HepG2 (cell line): ENCODE measurements around the gene FBXW12. TPM values are rescaled to one million over a fixed set of nuclear protein-coding genes. Genes with fewer than 3 reads are reported as not detected.

Experiments used
- FOSL1 ChIP-seq: sonication (generic); formaldehyde crosslinking; IDR thresholded peaks from 2 replicates; pipeline ENCODE4 v1.9.0; 2021; ENCODE audit warnings: missing genetic modification reagents, borderline replicate concordance
- FOSL2 ChIP-seq: sonication (generic); formaldehyde crosslinking; IDR thresholded peaks from 2 replicates; pipeline ENCODE4 v1.4.0; 2020; ENCODE audit warnings: missing genetic modification reagents
- GRHL1 ChIP-seq: sonication (generic); formaldehyde crosslinking; conservative IDR thresholded peaks from 2 replicates; pipeline ENCODE4 v1.8.0; 2022; ENCODE audit warnings: missing genetic modification reagents
- LCORL ChIP-seq, 2 experiments: fragments of 450-650 bp in 1 of 2; sonication (generic) in 1 of 2; formaldehyde crosslinking in 1 of 2; IDR thresholded peaks; 2 replicates each; pipeline versions ENCODE4 v1.5.0 to v1.6.1; 2017 to 2020; ENCODE audit warnings: antibody characterized with exemption in 1 of 2, missing genetic modification reagents in 1 of 2
- MED8 ChIP-seq: sonication (generic); formaldehyde crosslinking; IDR thresholded peaks from 2 replicates; pipeline ENCODE4 v1.8.1; 2023; ENCODE audit warnings: mild to moderate bottlenecking, missing genetic modification reagents; ENCODE audit not compliant: insufficient replicate concordance
- NCOR1 ChIP-seq: fragments of 200-600 bp; sonication (generic); IDR thresholded peaks from 2 replicates; pipeline ENCODE4 v1.7.0; 2017; ENCODE audit warnings: antibody characterized with exemption, low read length, borderline replicate concordance
- NPAS2 ChIP-seq: sonication (generic); formaldehyde crosslinking; IDR thresholded peaks from 2 replicates; pipeline ENCODE4 v1.8.0; 2022; ENCODE audit warnings: mild to moderate bottlenecking, missing genetic modification reagents, borderline replicate concordance
- RNF219 ChIP-seq: sonication (generic); formaldehyde crosslinking; IDR thresholded peaks from 2 replicates; pipeline ENCODE4 v1.5.0; 2020; ENCODE audit warnings: mild to moderate bottlenecking, missing genetic modification reagents
- SATB2 ChIP-seq: sonication (generic); formaldehyde crosslinking; IDR thresholded peaks from 2 replicates; pipeline ENCODE4 v1.5.0; 2020; ENCODE audit warnings: missing genetic modification reagents
- ZBTB43 ChIP-seq: sonication (generic); formaldehyde crosslinking; conservative IDR thresholded peaks from 2 replicates; pipeline ENCODE4 v1.4.0; 2020; ENCODE audit warnings: missing genetic modification reagents
- ZC3H4 ChIP-seq: sonication (generic); formaldehyde crosslinking; IDR thresholded peaks from 2 replicates; pipeline ENCODE4 v1.4.0; 2020; ENCODE audit warnings: missing genetic modification reagents, borderline replicate concordance
- ZFP37 ChIP-seq: sonication (generic); formaldehyde crosslinking; IDR thresholded peaks from 2 replicates; pipeline ENCODE4 v1.4.0; 2020; ENCODE audit warnings: missing genetic modification reagents, borderline replicate concordance
- ZFP82 ChIP-seq: sonication (generic); formaldehyde crosslinking; IDR thresholded peaks from 2 replicates; pipeline ENCODE4 v1.5.1; 2020; ENCODE audit warnings: mild to moderate bottlenecking, missing genetic modification reagents, borderline replicate concordance
- ZNF44 ChIP-seq: sonication (generic); formaldehyde crosslinking; IDR thresholded peaks from 2 replicates; pipeline ENCODE4 v1.5.1; 2020; ENCODE audit warnings: mild to moderate bottlenecking, missing genetic modification reagents
- ZNF549 ChIP-seq: sonication (generic); formaldehyde crosslinking; IDR thresholded peaks from 2 replicates; pipeline ENCODE4 v1.5.0; 2020; ENCODE audit warnings: missing genetic modification reagents
- ZNF749 ChIP-seq: sonication (generic); formaldehyde crosslinking; IDR thresholded peaks from 2 replicates; pipeline ENCODE4 v1.8.0; 2022; ENCODE audit warnings: mild to moderate bottlenecking, missing genetic modification reagents, moderate library complexity, borderline replicate concordance
- polyA plus RNA-seq, 8 experiments: library from polyadenylated mRNA; depleted of rRNA in 3 of 8; stranded (reverse) in 7 of 8; unstranded in 1 of 8; fragments of >200 nt; fragmentation: Illumina TruSeq in 4 of 8; extraction: Trizol in 4 of 8; gene quantifications; 2 replicates each; pipeline versions ENCODE4 v1.2.1 to v1.2.3, GENCODE V29; 2011 to 2016; ENCODE audit warnings: low read depth in 4 of 8, missing spikeins in 1 of 8, mixed read lengths in 1 of 8; ENCODE audit not compliant: insufficient read depth in 1 of 8
- total RNA-seq, 5 experiments: library from RNA; depleted of rRNA; stranded (reverse); fragments of >200 nt; fragmentation: Illumina TruSeq; extraction: Trizol; gene quantifications; 2 replicates each; pipeline ENCODE4 v1.2.3, GENCODE V29; 2016; ENCODE audit warnings: low read depth in 1 of 5
- TF ChIP-seq, protein P1 (sequence below), 2 experiments: sonication (generic) in 1 of 2; formaldehyde crosslinking in 1 of 2; IDR thresholded peaks; 2 replicates each; pipeline versions ENCODE4 v1.4.0 to v1.6.1; 2016 to 2020; ENCODE audit warnings: borderline replicate concordance in 1 of 2, low read depth in 1 of 2, mild to moderate bottlenecking in 1 of 2, missing genetic modification reagents in 1 of 2
- TF ChIP-seq, protein P2 (sequence below): sonication (generic); formaldehyde crosslinking; IDR thresholded peaks from 2 replicates; pipeline ENCODE4 v1.4.0; 2020; ENCODE audit warnings: mild to moderate bottlenecking, missing genetic modification reagents

Gene FBXW12
- total and polyA plus RNA-seq, 2 of the 13 experiments (the other 11 are each of a cell fraction or from before 2014, with no cell fraction given), result not detected

- TF ChIP-seq GRHL1 (CRISPR knock-in tag) (no peak), SATB2 (no peak), FOSL1 (no peak), LCORL (IDR thresholded peaks at IDR 0.05) (no peak), LCORL (CRISPR knock-in tag; IDR thresholded peaks at IDR 0.05) (peak; percentile 60; the same call in 1 of the 2 replicates), FOSL2 (CRISPR knock-in tag) (no peak), ZBTB43 (CRISPR knock-in tag) (no peak), ZNF749 (CRISPR knock-in tag) (no peak), NPAS2 (CRISPR knock-in tag) (no peak), NCOR1 (no peak), ZC3H4 (no peak), ZFP82 (CRISPR knock-in tag) (no peak), ZFP37 (CRISPR knock-in tag) (no peak), MED8 (CRISPR knock-in tag) (no peak), ZNF549 (CRISPR knock-in tag) (no peak), ZNF44 (no peak), RNF219 (CRISPR knock-in tag) (no peak)
- TF ChIP-seq, protein P1, sequence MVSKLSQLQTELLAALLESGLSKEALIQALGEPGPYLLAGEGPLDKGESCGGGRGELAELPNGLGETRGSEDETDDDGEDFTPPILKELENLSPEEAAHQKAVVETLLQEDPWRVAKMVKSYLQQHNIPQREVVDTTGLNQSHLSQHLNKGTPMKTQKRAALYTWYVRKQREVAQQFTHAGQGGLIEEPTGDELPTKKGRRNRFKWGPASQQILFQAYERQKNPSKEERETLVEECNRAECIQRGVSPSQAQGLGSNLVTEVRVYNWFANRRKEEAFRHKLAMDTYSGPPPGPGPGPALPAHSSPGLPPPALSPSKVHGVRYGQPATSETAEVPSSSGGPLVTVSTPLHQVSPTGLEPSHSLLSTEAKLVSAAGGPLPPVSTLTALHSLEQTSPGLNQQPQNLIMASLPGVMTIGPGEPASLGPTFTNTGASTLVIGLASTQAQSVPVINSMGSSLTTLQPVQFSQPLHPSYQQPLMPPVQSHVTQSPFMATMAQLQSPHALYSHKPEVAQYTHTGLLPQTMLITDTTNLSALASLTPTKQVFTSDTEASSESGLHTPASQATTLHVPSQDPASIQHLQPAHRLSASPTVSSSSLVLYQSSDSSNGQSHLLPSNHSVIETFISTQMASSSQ (IDR thresholded peaks at IDR 0.05; ENCODE audit: low read depth), result no peak
- TF ChIP-seq, protein P1 (CRISPR knock-in tag; IDR thresholded peaks at IDR 0.05; ENCODE audit: borderline replicate concordance), result no peak
- TF ChIP-seq, protein P2, sequence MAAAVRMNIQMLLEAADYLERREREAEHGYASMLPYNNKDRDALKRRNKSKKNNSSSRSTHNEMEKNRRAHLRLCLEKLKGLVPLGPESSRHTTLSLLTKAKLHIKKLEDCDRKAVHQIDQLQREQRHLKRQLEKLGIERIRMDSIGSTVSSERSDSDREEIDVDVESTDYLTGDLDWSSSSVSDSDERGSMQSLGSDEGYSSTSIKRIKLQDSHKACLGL (CRISPR knock-in tag), result no peak
Measured at GRCh38 chr3:48435774-48436476, 63.9 kb downstream of the FBXW12 start (continued).
